Upper lobe of left lung (tissue), 4 donors: ENCODE results near the gene DDX50.

ENCODE experiments used
- CTCF ChIP-seq, 6 experiments: fragments of 450-650 bp in 4 of 6; fragments of 200-600 bp in 2 of 6; sonication (generic) in 2 of 6; IDR thresholded peaks; one replicate each; pipeline ENCODE4 v1.5.1; 2016 to 2019; ENCODE audit warnings: antibody characterized with exemption in 6 of 6
- POLR2AphosphoS5 ChIP-seq, 2 donors: sonication (generic); formaldehyde crosslinking; IDR thresholded peaks; one replicate each; pipeline ENCODE4 v1.5.1; 2017; ENCODE audit warnings: antibody characterized with exemption in 2 of 2

GRCh38 chr10:68992636-68993440, 91.7 kb downstream of the DDX50 start:
- TF ChIP-seq CTCF (IDR thresholded peaks at IDR 0.05) (no peak), POLR2AphosphoS5 (IDR thresholded peaks at IDR 0.05) (peak in 1 of 2 donors; percentile 11)
